DND-41 (cell line): ENCODE data around the gene ANKHD1.

Source experiments
- CTCF ChIP-seq: IDR thresholded peaks from 2 replicates; pipeline ENCODE4 v1.5.1; 2012; ENCODE audit warnings: borderline replicate concordance, low read length, moderate library complexity, mild to moderate bottlenecking; ENCODE audit not compliant: poor library complexity, severe bottlenecking; ENCODE audit errors: extremely low read depth
- EZH2 ChIP-seq: IDR thresholded peaks from 3 replicates; pipeline ENCODE4 v1.6.1; 2012; ENCODE audit warnings: borderline replicate concordance, low read depth, mild to moderate bottlenecking, moderate library complexity, low read length, inconsistent platforms; ENCODE audit not compliant: severe bottlenecking

DNA sequence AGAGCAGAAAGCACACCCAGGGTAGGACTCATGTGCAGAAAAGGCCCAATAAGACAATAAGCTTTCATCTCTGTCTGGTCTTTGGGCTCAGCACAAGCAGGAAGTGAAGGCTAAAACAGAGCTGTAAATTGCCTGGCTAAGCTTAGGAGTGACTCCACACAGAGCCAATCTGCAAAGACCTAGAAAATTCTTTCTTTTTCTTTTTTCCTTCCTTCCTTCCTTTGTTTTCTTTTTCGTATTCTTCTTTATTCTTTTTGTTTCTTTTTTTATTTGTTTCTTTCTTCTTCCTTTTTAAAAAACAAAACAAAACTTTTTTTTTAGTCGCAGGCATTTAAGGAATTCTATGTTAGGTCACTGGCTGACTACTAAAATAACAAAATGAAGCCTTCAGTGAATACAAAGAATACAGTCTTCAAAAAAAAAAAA, 175.2 kb downstream of the ANKHD1 start:
- no peak for TF ChIP-seq EZH2
- TF ChIP-seq CTCF: no peak
